Measurements from ENCODE around the gene MAML1. TPM values are rescaled to one million over a fixed set of nuclear protein-coding genes. Genes with fewer than 3 reads are reported as not detected.

The MAML1 gene
- total and polyA plus RNA-seq, 5 experiments from 2014 or later: 2.8 to 48.5 (median 9.6) TPM

DNA sequence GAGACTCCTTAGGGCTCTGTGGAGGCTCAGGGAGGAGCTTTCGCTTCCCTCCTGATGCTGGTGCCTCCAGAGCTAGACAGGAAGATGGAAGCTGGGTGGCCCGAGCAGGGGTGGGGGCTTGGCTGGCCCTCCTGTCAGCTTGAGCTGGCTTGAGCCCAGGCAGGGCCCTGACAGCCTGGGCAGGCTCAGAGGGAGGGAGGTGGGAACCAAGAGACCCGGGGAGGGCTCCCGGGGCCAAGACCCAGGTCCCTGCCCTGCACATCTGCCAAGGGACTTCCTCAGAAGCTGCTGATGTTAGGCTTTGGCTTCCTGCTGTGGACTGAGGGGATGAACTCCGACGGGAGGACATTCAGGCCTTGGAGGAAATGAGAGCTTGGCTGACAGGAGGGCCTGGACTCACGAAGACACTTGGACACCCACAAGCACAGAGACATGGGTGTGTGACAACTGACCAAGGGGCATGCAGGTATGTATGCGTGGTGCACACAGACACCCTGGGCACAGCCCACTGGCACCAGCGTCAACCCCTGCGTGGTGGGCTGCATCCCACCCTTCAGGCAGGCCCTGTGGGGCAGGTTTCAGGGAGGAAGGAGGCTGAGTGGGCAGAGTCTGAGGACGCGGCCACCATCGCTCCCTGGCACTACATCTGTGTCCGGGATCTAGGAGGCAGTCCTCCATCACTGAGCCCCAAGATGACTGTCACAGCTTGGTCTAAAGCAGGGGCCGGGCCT lies 59.4 kb downstream of the MAML1 start:
- Mint-ChIP-seq H3K27me3 (no peaks in the 10 kb centered on the region), H3K9me3 (peaks cover 0 to 3% (median 0%) of the 10 kb centered on the region in 9 donors), H3K4me1 (peaks cover 18 to 36% (median 30%) of the 10 kb centered on the region in 4 donors), H3K27ac (peak overlapping the region; percentile 46 to 89 (median 76)), H3K4me3 (peak overlapping the region in 1 of 10 donors; percentile 18), H3K36me3 (peaks cover 0 to 3% (median 0%) of the 10 kb centered on the region in 3 donors)
- POLR2A ChIA-PET: interaction anchor here (0.5 to 1.8 kb wide), 4 partner anchors 11 to 95 kb away, joined by 3 to 5 read pairs (median 4); no protein-coding TSS in a partner anchor
- DNase-seq (no peak), ATAC-seq (no peak)

DNA sequence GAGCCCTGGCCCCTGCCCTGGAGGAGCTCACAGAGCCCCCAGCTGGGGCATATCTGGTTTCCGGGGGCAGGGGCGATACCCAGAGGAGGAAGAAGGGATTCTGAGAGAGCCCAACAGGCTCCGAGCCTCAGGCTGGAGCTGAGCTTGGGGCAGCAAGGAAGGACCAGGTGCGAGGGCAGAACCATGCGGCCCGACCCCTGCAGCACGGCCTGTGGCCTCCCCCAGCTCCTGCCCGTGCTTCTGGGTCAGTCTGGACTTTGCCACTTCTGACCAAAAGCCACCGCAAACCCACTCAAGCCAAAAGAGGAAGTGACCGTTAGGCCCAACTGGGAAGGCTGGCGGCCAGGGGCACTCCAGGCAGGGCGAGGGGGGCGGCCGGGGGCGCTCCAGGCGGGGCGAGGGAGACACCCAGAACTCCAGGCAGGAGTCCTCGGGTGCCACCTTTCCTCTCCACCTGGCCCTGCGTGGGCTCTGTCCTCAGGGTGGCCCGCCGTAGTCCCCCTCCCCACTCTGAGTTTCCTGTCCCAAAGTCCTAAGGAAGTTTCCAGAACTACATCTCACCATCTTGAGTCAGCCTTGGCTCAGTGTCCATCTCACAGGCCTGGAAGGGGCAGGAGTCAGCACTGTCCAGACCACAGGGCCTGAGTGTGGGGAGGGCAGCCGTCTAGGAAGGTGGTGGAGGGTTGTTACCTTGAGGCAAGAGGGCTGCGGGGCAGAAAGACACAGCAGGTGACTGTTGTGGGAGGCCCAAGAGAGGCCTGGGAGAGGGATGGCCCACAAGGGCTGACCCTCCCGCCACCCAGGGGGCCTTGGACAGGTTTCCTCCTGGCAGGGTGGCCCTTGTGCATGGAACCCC lies 60.2 kb downstream of the MAML1 start:
- DNase-seq (no peak), ATAC-seq (no peak)
- Mint-ChIP-seq H3K9me3 (peaks cover 0 to 3% (median 0%) of the 10 kb centered on the region in 9 donors), H3K27me3 (no peaks in the 10 kb centered on the region), H3K36me3 (peaks cover 0 to 3% (median 0%) of the 10 kb centered on the region in 3 donors), H3K4me1 (peaks cover 18 to 37% (median 31%) of the 10 kb centered on the region in 4 donors), H3K4me3 (peak overlapping the region in 7 of 10 donors; percentile 61 to 82 (median 73)), H3K27ac (peak overlapping the region; percentile 78 to 89 (median 86))
- POLR2A ChIA-PET: interaction anchor here (0.5 to 5.3 kb wide), 9 partner anchors 11 to 96 kb away, joined by 3 to 41 read pairs (median 5); partner anchors contain the start of genes MAML1 and SQSTM1

DNA sequence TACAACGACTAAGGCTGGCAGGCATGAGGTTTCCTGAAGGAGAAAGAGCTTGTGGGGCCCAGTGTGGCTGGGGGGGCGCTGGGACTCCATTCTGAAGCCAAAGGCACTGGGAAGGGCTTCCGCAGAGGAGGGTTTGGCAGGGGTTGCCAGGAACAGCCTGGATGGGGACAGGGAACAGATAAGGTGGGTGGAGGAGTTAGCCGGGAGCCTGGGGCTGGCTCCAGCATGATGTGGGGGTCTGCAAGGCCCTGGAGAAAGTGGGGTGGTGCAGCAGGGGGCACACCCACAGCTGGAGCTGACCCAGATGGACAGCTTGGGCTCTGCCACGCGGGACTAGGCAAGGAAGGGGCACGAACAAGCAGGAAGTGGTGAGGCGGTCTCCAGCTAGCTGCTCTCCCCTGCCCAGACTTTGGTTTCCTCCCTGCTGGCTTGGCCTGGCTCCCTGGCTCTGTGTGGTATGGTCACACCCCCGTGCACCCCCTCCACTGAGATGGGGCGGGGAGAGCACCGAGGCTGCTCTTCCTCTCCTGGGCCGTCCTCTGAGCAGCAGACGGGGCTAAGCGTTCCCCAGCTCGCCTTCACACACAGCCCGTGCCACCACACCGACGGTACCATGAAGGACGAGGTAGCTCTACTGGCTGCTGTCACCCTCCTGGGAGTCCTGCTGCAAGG lies 61.0 kb downstream of the MAML1 start, which contains the start of gene LTC4S:
Gene LTC4S (plus strand): TSS at position 519 of the 672 bp plus-strand sequence. CDS start 95 bp downstream, at position 614.
- Mint-ChIP-seq H3K4me1 (peaks cover 18 to 37% (median 31%) of the 10 kb centered on the region in 4 donors), H3K36me3 (peaks cover 0 to 3% (median 0%) of the 10 kb centered on the region in 3 donors), H3K4me3 (peak within 1 kb of the TSS; percentile 57 to 82 (median 69)), H3K9me3 (peaks cover 0 to 1% (median 0%) of the 10 kb centered on the region in 9 donors), H3K27ac (peak within 1 kb of the TSS; percentile 78 to 90 (median 88)), H3K27me3 (no peaks in the 10 kb centered on the region)
- POLR2A ChIA-PET: interaction anchor here (0.5 to 5.3 kb wide), 10 partner anchors 9 to 170 kb away, joined by 3 to 41 read pairs (median 6); partner anchors contain the start of genes HNRNPH1, MAML1 and SQSTM1
- DNase-seq: peak in 9 of 10 donors; percentile 32 to 84 (median 51)
- ATAC-seq: peak; percentile 59 to 78

DNA sequence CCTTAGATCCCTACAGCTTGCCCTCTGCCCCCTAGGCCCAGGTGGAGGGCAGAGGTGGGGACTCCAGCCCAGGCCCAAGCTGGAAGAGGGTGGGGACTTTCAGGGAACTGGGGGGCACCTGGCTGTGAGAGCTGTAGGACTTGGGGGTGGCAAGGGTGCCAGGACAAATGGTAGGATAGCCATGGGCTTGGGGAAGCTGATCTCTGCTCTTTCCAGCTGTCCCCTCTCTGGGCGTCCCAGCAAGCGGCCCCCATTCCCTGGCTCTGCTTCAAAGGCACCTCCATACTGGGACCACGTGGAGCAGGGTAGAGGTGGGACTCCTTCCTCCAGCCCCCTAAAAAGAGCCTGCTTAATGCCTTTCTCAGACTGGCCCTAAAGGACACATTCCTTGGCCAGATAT lies 61.5 kb downstream of the MAML1 start:
- H3K4me1 Mint-ChIP-seq: peaks cover 18 to 37% (median 31%) of the 10 kb centered on the region in 4 donors
- peak overlapping the region in 7 of 10 donors; percentile 82 to 90 (median 88) for H3K27ac Mint-ChIP-seq
- POLR2A ChIA-PET: interaction anchor here (0.5 to 5.3 kb wide), 12 partner anchors 8 to 171 kb away, joined by 3 to 41 read pairs (median 5); partner anchors contain the start of genes HNRNPH1, MAML1 and SQSTM1
- ATAC-seq (no peak), DNase-seq (no peak)
- H3K4me3 Mint-ChIP-seq: peak overlapping the region; percentile 57 to 82 (median 69)
- peaks cover 0 to 6% (median 0%) of the 10 kb centered on the region in 3 donors for H3K36me3 Mint-ChIP-seq
- no peaks in the 10 kb centered on the region for H3K9me3 Mint-ChIP-seq
- H3K27me3 Mint-ChIP-seq: no peaks in the 10 kb centered on the region

DNA sequence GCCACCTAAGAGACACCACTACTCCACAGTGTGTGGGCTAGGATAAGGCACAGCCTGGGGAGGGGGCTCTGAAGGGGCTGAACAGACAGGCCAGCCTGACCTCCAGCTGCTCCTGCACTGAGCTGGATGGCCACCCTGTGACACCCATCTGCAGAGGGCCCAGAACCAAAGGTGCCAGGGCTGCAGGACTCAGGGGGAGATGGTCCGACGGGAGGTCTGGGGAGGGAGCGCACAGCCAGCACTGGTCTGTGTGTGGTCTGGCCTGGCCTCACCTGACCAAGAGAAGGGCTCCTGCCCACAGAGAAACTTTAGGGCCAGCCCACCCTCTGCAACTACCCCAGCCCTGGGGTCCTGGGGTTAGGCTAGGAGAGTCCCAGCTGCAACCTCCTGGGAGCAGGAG lies 62.0 kb downstream of the MAML1 start:
- H3K27me3 Mint-ChIP-seq: no peaks in the 10 kb centered on the region
- peak overlapping the region in 8 of 10 donors; percentile 5 to 89 (median 80) for H3K27ac Mint-ChIP-seq
- POLR2A ChIA-PET: interaction anchor here (0.8 to 5.3 kb wide), 9 partner anchors 9 to 171 kb away, joined by 3 to 41 read pairs (median 6); partner anchors contain the start of genes HNRNPH1, MAML1 and SQSTM1

DNA sequence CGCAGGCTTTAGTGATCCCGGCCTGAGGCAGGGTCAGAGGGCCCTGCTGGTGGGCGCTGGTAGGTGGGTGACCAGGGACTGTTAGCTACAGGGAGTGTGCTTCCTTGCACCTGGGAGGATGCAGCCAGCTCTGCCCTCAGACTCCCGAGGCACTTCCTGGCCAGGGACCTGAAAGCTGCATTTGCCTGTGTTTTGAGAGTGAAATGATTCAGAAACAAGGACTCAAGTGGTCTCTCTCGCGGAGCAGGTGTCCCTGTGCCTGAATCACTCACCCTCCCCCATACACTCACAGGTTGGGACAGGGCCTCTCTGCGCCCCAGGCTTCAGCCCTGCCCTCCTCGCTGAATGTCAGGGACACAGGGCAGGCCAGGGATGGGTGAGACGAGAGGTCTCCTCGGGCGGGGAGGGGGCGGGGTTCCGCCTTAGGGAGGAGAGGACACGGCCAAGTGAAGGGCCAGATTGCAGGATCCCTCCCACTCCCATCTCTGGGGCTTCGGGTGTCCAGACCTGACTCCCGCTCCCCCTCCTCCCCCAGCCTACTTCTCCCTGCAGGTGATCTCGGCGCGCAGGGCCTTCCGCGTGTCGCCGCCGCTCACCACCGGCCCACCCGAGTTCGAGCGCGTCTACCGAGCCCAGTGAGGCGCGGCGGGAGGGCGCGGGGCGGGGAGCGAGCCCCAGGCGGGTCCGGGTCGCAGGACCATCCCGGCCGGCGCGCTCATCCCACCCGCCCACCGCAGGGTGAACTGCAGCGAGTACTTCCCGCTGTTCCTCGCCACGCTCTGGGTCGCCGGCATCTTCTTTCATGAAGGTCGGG lies 62.6 kb downstream of the MAML1 start:
- Mint-ChIP-seq H3K9me3 (no peaks in the 10 kb centered on the region), H3K4me3 (peak overlapping the region; percentile 52 to 82 (median 69)), H3K27ac (peak overlapping the region in 6 of 10 donors; percentile 29 to 82 (median 72)), H3K27me3 (no peaks in the 10 kb centered on the region), H3K4me1 (peaks cover 18 to 37% (median 32%) of the 10 kb centered on the region in 4 donors), H3K36me3 (peaks cover 0 to 14% (median 0%) of the 10 kb centered on the region in 3 donors)
- POLR2A ChIA-PET: interaction anchor here (0.5 to 5.3 kb wide), 12 partner anchors 9 to 172 kb away, joined by 3 to 41 read pairs (median 6); partner anchors contain the start of genes HNRNPH1, MAML1 and SQSTM1
- ATAC-seq (peak in 1 of 2 donors; percentile 20), DNase-seq (no peak)

More for the DNA sequence above, 62.0 kb downstream of the MAML1 start:
- ATAC-seq: no peak
- H3K4me3 Mint-ChIP-seq: peak overlapping the region; percentile 52 to 82 (median 69)
- peaks cover 18 to 37% (median 32%) of the 10 kb centered on the region in 4 donors for H3K4me1 Mint-ChIP-seq
- no peak for DNase-seq
- H3K9me3 Mint-ChIP-seq: no peaks in the 10 kb centered on the region
- peaks cover 0 to 10% (median 0%) of the 10 kb centered on the region in 3 donors for H3K36me3 Mint-ChIP-seq

DNA sequence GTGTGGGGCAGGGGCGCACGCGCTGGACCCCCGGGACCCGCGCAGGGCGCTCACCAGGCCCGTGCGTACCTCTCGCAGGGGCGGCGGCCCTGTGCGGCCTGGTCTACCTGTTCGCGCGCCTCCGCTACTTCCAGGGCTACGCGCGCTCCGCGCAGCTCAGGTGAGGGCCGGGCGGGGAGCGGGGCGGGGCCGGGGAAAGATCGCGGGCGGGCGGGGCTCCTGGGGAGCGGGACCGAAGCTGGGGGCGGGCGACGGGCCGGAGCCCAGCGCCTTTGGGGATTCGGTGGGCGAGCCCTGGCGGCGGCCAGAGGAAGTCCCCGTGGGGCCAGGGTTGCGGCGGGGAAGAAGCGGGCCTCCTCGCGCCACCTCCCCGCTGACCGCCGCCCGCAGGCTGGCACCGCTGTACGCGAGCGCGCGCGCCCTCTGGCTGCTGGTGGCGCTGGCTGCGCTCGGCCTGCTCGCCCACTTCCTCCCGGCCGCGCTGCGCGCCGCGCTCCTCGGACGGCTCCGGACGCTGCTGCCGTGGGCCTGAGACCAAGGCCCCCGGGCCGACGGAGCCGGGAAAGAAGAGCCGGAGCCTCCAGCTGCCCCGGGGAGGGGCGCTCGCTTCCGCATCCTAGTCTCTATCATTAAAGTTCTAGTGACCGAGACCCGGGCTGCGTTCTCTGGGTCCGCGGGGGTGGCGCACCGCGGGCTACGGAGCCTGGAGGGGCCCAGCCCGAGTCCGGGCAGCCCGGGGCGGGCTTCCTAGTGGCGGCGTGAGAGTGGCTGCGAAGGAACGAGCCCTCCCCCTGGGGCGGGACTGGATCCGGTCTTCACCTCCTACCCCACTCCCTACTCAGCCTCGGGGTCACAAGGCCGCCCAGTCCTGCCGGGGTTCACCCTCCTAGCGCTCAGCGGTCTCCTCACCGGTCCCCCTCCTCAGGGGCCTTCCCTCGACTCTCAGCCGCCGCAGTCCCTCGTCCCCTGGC lies 63.5 kb downstream of the MAML1 start:
- Mint-ChIP-seq H3K27ac (peak overlapping the region in 5 of 10 donors; percentile 8 to 68 (median 29)), H3K4me3 (peak overlapping the region; percentile 62 to 82 (median 67)), H3K4me1 (peaks cover 18 to 37% (median 32%) of the 10 kb centered on the region in 4 donors), H3K9me3 (no peaks in the 10 kb centered on the region), H3K27me3 (no peaks in the 10 kb centered on the region), H3K36me3 (peaks cover 0 to 14% (median 0%) of the 10 kb centered on the region in 3 donors)
- ATAC-seq (peak; percentile 62 to 68), DNase-seq (peak; percentile 44 to 76 (median 60))
- POLR2A ChIA-PET: interaction anchor here (0.5 to 5.3 kb wide), 9 partner anchors 10 to 275 kb away, joined by 3 to 41 read pairs (median 4); partner anchors contain the start of genes HNRNPH1, RNF130 and SQSTM1

DNA sequence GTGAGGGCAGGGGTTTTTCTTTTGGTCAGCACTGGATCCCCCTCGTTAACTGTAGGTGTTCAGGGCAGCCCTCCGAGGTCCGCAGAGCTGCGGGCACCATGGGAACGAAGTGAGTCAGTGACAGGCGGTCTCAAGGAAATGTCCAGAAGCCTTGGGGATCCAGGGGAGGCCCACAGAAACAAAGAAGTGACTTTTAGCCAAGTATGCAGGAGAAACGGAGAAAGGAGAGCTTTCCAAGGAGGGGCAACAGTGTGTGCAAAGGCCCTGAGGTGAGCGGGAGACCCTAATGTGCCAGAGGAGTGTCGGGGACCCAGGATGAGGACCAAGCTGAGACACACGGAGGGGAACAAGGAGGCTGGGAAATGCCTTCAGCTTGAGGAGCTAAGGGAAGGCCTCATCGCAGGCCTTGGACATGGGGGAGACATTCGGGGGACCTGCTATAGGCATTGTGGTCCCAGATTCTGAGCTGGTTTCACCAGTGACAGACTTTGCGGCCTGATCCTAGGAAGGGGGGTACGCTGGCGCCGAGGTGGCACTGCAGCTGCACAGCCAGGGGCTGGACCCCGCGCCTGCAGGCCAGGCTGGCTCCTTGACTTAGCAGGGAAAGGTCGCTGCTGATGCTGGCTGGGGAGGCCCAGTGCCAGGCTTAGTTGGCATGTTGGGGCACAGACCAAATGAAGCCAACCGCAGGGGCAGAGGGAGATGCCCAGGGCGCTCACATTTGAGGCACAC lies 64.4 kb downstream of the MAML1 start:
- Mint-ChIP-seq H3K27me3 (peaks cover 0 to 2% (median 0%) of the 10 kb centered on the region in 5 donors), H3K36me3 (peaks cover 0 to 16% (median 2%) of the 10 kb centered on the region in 3 donors), H3K27ac (peak overlapping the region in 5 of 10 donors; percentile 43 to 68 (median 48)), H3K9me3 (no peaks in the 10 kb centered on the region), H3K4me3 (peak overlapping the region; percentile 62 to 82 (median 67)), H3K4me1 (peaks cover 22 to 42% (median 37%) of the 10 kb centered on the region in 4 donors)
- POLR2A ChIA-PET: interaction anchor here (0.5 to 5.3 kb wide), 11 partner anchors 9 to 457 kb away, joined by 3 to 41 read pairs (median 4); partner anchors contain the start of genes HNRNPH1, RNF130 and SQSTM1
- no peak for DNase-seq
- no peak for ATAC-seq

DNA sequence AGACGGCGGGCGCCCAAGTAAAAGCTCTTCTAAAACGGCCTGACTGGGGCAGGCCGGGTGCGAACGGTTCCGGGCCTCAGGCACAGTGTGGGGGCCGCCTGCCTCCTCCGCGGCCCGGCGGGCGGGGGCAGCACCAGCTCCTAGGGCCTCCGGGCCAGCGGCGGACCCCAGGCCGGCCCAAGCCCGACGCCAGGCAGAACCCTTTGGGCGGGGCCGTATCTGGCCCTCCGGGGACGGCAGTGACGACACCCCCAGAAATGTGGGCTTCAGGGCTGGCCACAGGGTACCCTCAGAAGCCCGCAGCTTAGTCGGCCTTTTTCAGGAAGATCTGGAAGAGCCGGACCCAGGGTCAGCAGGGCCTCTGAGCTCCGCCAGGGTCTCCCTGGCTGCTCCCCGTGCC lies 65.1 kb downstream of the MAML1 start:
- DNase-seq (no peak), ATAC-seq (no peak)
- POLR2A ChIA-PET: interaction anchor here (0.6 to 5.3 kb wide), 5 partner anchors 23 to 274 kb away, joined by 3 to 41 read pairs (median 7); partner anchors contain the start of genes HNRNPH1, RNF130 and SQSTM1
- H3K27ac Mint-ChIP-seq: no peak overlapping the region
- H3K27me3 Mint-ChIP-seq: peaks cover 0 to 2% (median 0%) of the 10 kb centered on the region in 5 donors
- no peaks in the 10 kb centered on the region for H3K9me3 Mint-ChIP-seq
- peak overlapping the region in 2 of 10 donors; percentile 1 to 65 for H3K4me3 Mint-ChIP-seq
- peaks cover 21 to 43% (median 38%) of the 10 kb centered on the region in 4 donors for H3K4me1 Mint-ChIP-seq
- peaks cover 0 to 16% (median 2%) of the 10 kb centered on the region in 3 donors for H3K36me3 Mint-ChIP-seq

All from naive thymus-derived CD8-positive, alpha-beta T cell (primary cell).